ENCODE data around the gene CES3. TPM values are rescaled to one million over a fixed set of nuclear protein-coding genes. Genes with fewer than 3 reads are reported as not detected.

The CES3 gene
- total and polyA plus RNA-seq, 9 of the 15 experiments (the other 6 are each of a cell fraction or from before 2014, with no cell fraction given): 0.06 to 2.2 (median 0.68) TPM

- no peak for TF ChIP-seq U2AF2 (optimal IDR thresholded peaks at IDR 0.05; ENCODE audit: low read depth, low read length)
- no peak for TF ChIP-seq KLF10 (CRISPR knock-in tag; IDR thresholded peaks at IDR 0.05)
- no peak for TF ChIP-seq ZNF212 (CRISPR knock-in tag; IDR thresholded peaks at IDR 0.05)
- no peak for TF ChIP-seq HBP1 (CRISPR knock-in tag; IDR thresholded peaks at IDR 0.05)
- peak; percentile 79 for TF ChIP-seq VEZF1 (CRISPR knock-in tag; IDR thresholded peaks at IDR 0.05)
- no peak for TF ChIP-seq BCLAF1 (IDR thresholded peaks at IDR 0.05; ENCODE audit: borderline replicate concordance in 1 of 2, control insufficient read depth in 1 of 2, low read depth in 2 of 2, low read length in 1 of 2)
- TF ChIP-seq YBX1 (IDR thresholded peaks at IDR 0.05): no peak
- TF ChIP-seq PRMT5 (CRISPR knock-in tag; IDR thresholded peaks at IDR 0.05): no peak
- no peak for TF ChIP-seq ZZZ3 (IDR thresholded peaks at IDR 0.05)
- no peak for TF ChIP-seq TAF7 (tag; IDR thresholded peaks at IDR 0.05)
- no peak for TF ChIP-seq ETV5 (CRISPR knock-in tag; IDR thresholded peaks at IDR 0.05; ENCODE audit: low read depth)
- TF ChIP-seq HDAC8 (tag; IDR thresholded peaks at IDR 0.05): no peak
- no peak for TF ChIP-seq ZNF316 (IDR thresholded peaks at IDR 0.05)
- TF ChIP-seq USF1 (CRISPR knock-in tag; IDR thresholded peaks at IDR 0.05): no peak
- TF ChIP-seq BRF1 (IDR thresholded peaks at IDR 0.05; ENCODE audit: borderline replicate concordance, extremely low read depth, insufficient read length): no peak
- TF ChIP-seq CBX1 (IDR thresholded peaks at IDR 0.05; ENCODE audit: low read depth): peak; percentile 66; the same call in 1 of the 2 replicates
- no peak for TF ChIP-seq MTA1 (IDR thresholded peaks at IDR 0.05; ENCODE audit: borderline replicate concordance)
- no peak for TF ChIP-seq ZBTB2 (IDR thresholded peaks at IDR 0.05)
- TF ChIP-seq TSC22D4 (tag; IDR thresholded peaks at IDR 0.05): no peak
- 0 out of 2 replicates have a peak, but pooled peaks have one; percentile 36 for TF ChIP-seq MYC (IDR thresholded peaks at IDR 0.05; ENCODE audit: low read depth, low read length)
- no peak for TF ChIP-seq MYC (CRISPR knock-in tag; IDR thresholded peaks at IDR 0.05; ENCODE audit: borderline replicate concordance, low read depth)
Observed at GRCh38 chr16:67013823-67014633, 53.0 kb downstream of the CES3 start (continued).

All from K562 (cell line).